Frontal cortex (tissue), 4 donors: ENCODE measurements around the gene RAB8B. TPM values are rescaled to one million over a fixed set of nuclear protein-coding genes. Genes with fewer than 3 reads are reported as not detected.

Experiments
- DNase-seq, 2 donors: peaks; one replicate each; pipeline ENCODE4 v3.0.0; 2012; ENCODE audit warnings: low spot score in 2 of 2
- FAIRE-seq: peaks from 2 replicates; lab custom pipeline; 2012; peaks lifted over from hg19 to GRCh38; lab: Jason Lieb, UNC
- total RNA-seq: library from RNA; depleted of rRNA; stranded (reverse); fragments of >200 nt; gene quantifications from one replicate; pipeline ENCODE4 v1.2.3, GENCODE V29; 2014
- donor health status: control.
- donor health status: control.
- donor health status: control.

The RAB8B gene
- total RNA-seq, 1 donor from 2014 or later: 110 TPM

DNA sequence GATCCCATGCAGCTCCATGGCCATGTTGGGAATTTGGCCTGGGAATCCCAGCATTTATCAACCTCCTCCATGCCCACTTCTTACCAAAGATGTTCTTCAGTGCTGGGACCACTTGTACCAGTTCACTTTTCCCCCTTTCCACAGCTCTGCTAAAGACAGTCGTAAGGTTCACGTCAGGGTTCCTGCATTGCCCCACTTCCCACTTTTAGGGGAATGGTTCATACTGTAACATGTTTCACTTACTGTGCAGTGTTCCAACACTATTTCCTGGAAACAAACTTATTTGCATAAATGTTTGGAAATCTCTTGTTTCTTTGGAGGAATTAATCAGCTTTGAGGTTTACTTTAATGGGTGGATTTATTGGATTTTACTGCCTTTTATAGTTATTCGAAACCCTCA, 105.0 kb downstream of the RAB8B start:
- DNase-seq (no peak), FAIRE-seq (no peak)

DNA sequence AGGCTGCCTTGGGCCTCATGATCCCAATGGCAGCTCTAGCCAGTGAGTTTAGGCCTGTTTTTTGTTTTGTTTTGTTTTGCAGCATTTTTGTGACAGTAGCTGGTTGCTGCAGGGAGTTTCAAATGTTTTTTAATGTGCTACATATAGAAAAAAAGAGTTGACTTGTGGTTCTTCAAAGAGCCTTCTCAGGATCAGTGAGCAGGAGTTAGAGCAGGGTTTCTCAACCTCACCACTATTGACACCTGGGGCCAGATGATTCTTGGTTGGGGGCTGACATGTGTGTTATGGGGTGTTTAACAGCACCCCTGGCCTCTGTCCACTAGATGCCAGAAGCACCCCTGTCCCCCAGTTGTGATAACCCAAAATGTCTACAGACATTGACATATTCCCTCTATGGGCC, 105.9 kb downstream of the RAB8B start:
- DNase-seq: no peak
- FAIRE-seq: no peak

DNA sequence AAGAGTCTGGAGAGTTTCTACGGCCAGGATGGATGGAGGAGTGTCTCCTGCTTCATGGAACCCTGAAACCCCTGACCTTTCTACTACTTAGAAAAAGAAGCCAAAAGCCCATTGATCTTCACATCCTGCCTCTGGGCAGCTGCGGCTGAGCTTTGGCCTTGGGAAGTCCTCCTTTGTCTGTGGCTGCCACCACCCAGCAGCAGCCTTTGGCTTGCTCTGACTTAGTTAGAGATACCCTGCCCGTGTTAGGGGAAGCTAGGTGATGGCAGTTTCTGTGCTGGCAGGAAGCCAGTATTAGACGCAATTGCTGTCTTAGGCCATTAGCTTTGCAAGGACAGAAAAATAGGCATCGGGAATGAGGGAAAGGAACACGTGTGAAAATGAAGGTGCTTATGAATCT, 106.8 kb downstream of the RAB8B start:
- no peak for FAIRE-seq
- no peak for DNase-seq

DNA sequence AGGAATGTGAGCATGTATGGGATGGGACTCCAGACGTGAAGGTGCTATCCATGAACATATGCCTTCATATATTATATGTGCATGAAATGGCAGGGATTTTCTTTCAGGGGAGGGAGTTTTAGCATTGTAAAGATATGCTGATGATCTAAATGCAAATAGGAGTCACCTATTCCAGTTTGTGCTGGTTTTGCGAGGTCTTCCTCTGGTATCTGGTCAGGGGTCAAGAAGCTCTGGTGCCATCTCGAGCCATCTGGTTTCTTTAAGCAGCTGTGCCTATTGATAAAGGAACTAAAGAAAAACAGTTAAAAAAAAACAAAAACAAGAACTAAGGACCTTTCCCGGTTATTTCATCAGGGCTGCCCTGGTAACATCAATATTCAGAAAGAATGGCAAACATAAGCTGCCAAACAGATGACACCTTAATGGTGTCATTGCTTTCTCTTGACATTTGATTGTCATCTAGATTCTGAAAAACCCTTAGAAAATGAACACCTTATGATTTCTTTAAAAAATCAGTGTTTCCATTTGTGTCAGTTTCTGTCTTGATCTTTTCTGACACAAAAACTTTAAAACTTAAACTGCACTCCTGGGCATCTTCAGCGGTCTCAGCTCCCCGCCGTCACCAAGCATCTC, 110.7 kb downstream of the RAB8B start:
- no peak for FAIRE-seq
- no peak for DNase-seq

DNA sequence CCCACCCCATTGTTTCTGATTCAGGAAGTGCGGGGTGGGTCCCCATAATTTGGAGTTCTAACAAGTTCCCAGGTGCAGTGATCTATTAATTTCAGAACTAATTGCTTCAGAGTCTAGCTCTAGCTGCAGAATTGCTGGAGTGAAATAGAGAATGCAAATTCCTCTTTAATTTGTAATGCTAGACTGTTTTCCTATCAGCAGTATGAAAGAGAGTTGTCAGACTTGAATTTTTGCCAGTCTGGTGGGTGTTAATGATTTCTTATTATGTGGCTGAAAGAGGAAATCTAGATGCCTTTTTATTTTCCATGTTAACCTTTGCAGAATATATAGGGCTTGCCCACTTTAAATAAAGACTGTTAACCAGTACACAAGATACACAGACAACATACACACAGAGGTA, 111.7 kb downstream of the RAB8B start:
- FAIRE-seq (no peak), DNase-seq (no peak)

DNA sequence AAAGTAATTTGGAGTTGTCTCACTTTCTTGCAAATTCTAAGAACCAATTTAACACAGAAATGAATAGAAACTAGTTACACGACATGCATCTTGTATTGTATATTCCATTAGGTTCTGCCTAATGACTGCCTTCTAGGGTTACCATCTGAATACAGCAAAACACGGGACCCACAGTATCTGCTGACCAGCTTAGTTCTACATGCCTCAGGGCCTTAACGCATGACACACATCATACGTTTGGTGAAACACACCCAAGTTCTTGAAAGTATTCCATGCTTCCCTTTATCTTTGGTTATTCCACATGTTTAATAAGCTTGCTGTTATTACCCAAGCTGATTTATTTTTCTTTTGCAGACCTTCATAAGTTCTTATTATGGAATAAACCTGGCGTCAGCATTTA, 115.9 kb downstream of the RAB8B start:
- no peak for FAIRE-seq
- DNase-seq: no peak

DNA sequence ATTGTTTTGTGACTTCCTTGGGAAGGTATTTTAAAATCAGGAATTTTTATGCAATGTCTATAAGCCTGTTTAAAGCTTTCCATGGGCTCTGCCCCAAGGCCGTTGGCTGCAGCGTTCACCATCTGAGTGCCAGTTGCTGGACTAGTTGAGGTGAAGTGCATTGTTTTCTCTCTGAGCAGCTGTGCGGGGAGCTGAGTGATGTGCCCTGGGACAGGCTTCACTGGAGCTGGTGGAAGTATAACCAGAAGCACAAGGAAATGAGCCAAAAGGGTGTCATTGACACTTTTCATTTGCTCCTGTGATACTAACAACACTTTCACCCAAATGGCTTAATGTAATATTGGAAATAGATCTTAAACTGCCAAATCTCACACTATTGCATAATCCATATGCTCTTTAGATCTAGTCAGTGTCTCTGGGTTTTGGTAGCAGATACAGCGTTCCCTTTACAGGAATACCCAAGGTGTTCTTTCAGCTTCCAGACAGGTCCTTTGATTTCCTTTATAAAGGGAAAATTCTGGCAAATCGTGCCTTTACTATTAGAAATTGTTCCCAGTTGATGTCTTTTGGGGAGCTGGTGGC, 117.2 kb downstream of the RAB8B start:
- FAIRE-seq: no peak
- DNase-seq: no peak

DNA sequence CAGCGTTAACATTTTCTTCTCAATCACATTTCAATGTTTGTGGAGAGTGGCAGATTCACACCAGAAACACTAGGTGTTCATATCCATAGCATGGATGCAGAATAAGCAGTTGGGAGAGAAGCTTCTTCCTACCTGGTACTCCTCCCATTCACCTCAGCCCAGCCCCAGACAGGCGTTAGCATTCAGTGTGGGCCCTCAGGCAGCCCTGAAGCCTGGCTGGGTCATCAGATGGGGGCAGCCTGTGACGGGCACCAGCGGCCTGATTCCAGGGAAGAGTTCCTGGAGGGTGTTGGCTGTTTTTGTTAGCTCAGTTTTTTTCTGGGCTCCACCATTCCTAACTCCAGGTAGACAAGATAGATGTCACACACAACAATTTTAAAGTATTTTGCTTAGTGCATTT, 119.1 kb downstream of the RAB8B start:
- no peak for DNase-seq
- FAIRE-seq: no peak

DNA sequence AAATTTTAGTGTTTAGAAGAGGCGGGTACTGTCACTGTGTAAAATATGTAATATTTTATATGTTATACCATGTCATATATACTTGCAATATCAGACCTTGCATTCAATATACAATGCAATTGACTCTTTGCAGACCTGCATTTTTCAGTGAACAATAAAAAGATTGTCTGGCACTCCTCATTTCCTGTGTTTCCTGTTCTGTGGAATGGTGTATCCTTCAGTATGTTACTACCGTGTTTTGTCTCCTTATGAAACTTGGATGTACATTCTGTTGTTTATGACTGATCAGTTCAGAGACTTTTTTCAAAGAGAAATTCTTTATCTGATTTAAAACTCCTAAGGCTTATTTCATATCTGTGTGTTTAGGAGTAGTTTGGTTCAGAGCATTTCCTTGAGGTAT, 119.5 kb downstream of the RAB8B start:
- FAIRE-seq (no peak), DNase-seq (no peak)

DNA sequence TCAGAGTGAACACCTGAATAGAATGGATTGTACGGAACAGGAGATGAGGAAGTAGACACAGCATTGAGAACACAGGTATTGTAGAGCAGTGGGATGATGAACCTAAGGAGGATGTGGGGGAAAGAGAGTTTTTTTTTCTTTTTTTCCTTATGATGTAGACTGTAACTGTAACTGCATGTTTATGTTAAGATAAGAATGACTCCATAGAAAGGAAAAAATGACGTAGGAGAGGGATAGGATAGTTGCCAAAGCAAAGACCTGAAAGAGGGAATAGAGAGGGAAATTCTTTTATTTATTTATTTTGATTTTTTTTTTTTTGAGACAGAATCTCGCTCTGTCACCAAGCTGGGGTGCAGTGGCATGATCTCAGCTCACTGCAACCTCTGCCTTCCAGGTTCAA, 121.2 kb downstream of the RAB8B start:
- FAIRE-seq (no peak), DNase-seq (no peak)

DNA sequence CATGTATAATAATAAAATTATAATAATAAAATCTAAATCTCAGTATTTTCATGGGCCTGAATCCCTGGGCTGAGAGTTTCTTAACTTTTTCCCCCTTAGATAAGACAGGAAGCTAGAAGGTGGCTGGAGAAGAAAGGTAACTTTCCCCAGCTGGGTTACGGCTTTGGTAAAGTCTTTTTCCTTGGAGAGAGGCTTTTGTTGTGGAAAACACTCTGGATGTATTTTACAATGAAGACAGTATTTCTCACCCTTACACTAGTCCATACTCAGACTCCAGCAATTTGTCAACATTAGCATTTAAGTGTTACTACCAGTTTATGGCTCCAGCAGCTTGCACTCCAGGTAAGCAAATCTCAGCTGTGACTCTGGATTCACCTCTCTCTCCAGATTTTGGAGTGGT, 122.9 kb downstream of the RAB8B start:
- DNase-seq: no peak
- FAIRE-seq: no peak

DNA sequence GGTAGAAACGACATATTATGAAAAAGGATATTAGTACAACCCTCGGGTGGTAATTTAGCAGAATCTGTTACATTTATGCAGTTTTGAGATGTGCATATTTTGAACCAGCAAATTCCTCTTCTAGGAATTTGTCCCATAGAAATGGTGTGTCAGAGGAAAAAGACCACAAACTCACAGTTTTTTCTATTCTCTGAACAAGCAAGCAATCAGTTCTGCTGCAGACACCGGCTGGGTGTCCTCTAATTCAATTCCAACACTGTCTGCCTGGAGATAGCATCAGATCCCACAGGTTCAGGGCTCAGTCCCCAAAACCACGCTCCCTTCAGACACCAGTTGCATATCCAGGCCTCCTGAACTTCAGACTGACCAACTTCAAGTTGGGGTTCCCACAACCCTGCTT, 124.4 kb downstream of the RAB8B start:
- DNase-seq (no peak), FAIRE-seq (no peak)

DNA sequence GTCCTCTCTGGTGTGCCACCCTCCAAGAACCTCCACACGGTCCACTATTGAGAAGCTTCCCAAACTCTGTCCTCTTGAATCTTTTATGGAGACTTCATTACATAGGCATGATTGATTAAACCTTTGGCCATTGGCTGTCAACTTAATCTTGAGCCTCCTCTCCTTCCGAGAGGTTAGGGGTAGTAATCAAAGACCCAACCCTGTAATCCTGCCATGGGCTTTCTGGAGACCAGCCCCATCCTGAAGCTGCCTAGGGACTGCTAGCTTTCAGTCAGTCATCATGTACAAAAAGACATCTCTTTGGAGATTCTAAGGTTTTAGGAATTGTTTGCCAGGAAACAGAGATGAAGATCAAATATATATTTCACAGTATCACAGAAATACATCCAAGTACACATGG, 125.0 kb downstream of the RAB8B start:
- FAIRE-seq: no peak
- DNase-seq: no peak

Other genes starting within 250 kb of the RAB8B start
- gene TPM1, start 146.9 kb upstream of the RAB8B start, total RNA-seq: 88.5 TPM
- gene LACTB, start 67.7 kb upstream of the RAB8B start, total RNA-seq: 15.9 TPM
- 21.6 TPM for gene RPS27L, start 32.1 kb upstream of the RAB8B start, total RNA-seq
- 26.1 TPM for gene APH1B, start 88.0 kb downstream of the RAB8B start, total RNA-seq
- 7.7 TPM for gene CA12, start 192.2 kb downstream of the RAB8B start, total RNA-seq